Measurements from ENCODE around the gene AK1. TPM values are rescaled to one million over a fixed set of nuclear protein-coding genes. Genes with fewer than 3 reads are reported as not detected.

AK1 gene
- total and polyA plus RNA-seq, 2 of the 13 experiments (the other 11 are each of a cell fraction or from before 2014, with no cell fraction given), result 19.1 to 32.8 TPM

- TF ChIP-seq, protein P1, sequence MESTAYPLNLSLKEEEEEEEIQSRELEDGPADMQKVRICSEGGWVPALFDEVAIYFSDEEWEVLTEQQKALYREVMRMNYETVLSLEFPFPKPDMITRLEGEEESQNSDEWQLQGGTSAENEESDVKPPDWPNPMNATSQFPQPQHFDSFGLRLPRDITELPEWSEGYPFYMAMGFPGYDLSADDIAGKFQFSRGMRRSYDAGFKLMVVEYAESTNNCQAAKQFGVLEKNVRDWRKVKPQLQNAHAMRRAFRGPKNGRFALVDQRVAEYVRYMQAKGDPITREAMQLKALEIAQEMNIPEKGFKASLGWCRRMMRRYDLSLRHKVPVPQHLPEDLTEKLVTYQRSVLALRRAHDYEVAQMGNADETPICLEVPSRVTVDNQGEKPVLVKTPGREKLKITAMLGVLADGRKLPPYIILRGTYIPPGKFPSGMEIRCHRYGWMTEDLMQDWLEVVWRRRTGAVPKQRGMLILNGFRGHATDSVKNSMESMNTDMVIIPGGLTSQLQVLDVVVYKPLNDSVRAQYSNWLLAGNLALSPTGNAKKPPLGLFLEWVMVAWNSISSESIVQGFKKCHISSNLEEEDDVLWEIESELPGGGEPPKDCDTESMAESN (CRISPR knock-in tag; conservative IDR thresholded peaks at IDR 0.05), result 0 out of 2 replicates have a peak, but pooled peaks have one; percentile 27
- TF ChIP-seq ZNF253 (CRISPR knock-in tag; IDR thresholded peaks at IDR 0.05; ENCODE audit: borderline replicate concordance) (no peak), NBN (conservative IDR thresholded peaks at IDR 0.05) (no peak), ZNF747 (CRISPR knock-in tag; IDR thresholded peaks at IDR 0.05; ENCODE audit: borderline replicate concordance) (no peak), FOSL1 (CRISPR knock-in tag; IDR thresholded peaks at IDR 0.05; ENCODE audit: borderline replicate concordance) (no peak), ZBTB34 (CRISPR knock-in tag; IDR thresholded peaks at IDR 0.05) (no peak), SOX5 (CRISPR knock-in tag; IDR thresholded peaks at IDR 0.05; ENCODE audit: borderline replicate concordance) (no peak), BORCS8-MEF2B (CRISPR knock-in tag; IDR thresholded peaks at IDR 0.05) (no peak), ZBTB1 (CRISPR knock-in tag; IDR thresholded peaks at IDR 0.05; ENCODE audit: borderline replicate concordance) (no peak), ZNF136 (CRISPR knock-in tag; IDR thresholded peaks at IDR 0.05; ENCODE audit: low read depth) (no peak), KDM5B (CRISPR knock-in tag; IDR thresholded peaks at IDR 0.05; ENCODE audit: borderline replicate concordance) (no peak; the same call in none of the 2 replicates), FOXA3 (CRISPR knock-in tag; IDR thresholded peaks at IDR 0.05) (no peak), ARNTL (CRISPR knock-in tag; IDR thresholded peaks at IDR 0.05) (no peak), NFKB2 (CRISPR knock-in tag; IDR thresholded peaks at IDR 0.05; ENCODE audit: borderline replicate concordance) (no peak), ZNF446 (CRISPR knock-in tag; IDR thresholded peaks at IDR 0.05) (no peak), ZNF34 (CRISPR knock-in tag; IDR thresholded peaks at IDR 0.05; ENCODE audit: borderline replicate concordance) (no peak), ZFP37 (CRISPR knock-in tag; IDR thresholded peaks at IDR 0.05; ENCODE audit: borderline replicate concordance) (no peak), CERS6 (CRISPR knock-in tag; IDR thresholded peaks at IDR 0.05) (no peak), ZNF326 (CRISPR knock-in tag; IDR thresholded peaks at IDR 0.05; ENCODE audit: borderline replicate concordance) (no peak)
- TF ChIP-seq, protein P2, sequence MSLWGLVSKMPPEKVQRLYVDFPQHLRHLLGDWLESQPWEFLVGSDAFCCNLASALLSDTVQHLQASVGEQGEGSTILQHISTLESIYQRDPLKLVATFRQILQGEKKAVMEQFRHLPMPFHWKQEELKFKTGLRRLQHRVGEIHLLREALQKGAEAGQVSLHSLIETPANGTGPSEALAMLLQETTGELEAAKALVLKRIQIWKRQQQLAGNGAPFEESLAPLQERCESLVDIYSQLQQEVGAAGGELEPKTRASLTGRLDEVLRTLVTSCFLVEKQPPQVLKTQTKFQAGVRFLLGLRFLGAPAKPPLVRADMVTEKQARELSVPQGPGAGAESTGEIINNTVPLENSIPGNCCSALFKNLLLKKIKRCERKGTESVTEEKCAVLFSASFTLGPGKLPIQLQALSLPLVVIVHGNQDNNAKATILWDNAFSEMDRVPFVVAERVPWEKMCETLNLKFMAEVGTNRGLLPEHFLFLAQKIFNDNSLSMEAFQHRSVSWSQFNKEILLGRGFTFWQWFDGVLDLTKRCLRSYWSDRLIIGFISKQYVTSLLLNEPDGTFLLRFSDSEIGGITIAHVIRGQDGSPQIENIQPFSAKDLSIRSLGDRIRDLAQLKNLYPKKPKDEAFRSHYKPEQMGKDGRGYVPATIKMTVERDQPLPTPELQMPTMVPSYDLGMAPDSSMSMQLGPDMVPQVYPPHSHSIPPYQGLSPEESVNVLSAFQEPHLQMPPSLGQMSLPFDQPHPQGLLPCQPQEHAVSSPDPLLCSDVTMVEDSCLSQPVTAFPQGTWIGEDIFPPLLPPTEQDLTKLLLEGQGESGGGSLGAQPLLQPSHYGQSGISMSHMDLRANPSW (CRISPR knock-in tag; IDR thresholded peaks at IDR 0.05; ENCODE audit: borderline replicate concordance), result no peak
- TF ChIP-seq, protein P3, sequence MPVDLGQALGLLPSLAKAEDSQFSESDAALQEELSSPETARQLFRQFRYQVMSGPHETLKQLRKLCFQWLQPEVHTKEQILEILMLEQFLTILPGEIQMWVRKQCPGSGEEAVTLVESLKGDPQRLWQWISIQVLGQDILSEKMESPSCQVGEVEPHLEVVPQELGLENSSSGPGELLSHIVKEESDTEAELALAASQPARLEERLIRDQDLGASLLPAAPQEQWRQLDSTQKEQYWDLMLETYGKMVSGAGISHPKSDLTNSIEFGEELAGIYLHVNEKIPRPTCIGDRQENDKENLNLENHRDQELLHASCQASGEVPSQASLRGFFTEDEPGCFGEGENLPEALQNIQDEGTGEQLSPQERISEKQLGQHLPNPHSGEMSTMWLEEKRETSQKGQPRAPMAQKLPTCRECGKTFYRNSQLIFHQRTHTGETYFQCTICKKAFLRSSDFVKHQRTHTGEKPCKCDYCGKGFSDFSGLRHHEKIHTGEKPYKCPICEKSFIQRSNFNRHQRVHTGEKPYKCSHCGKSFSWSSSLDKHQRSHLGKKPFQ (CRISPR knock-in tag; IDR thresholded peaks at IDR 0.05; ENCODE audit: insufficient replicate concordance), result no peak
These were observed 7.9 kb downstream of the AK1 start (continued) for GRCh38 chr9:127869310-127870152.

All from HepG2 (cell line).